Mesodermal cell (in vitro differentiated cells): ENCODE results near the gene KCP.

ENCODE experiments used
- H3K27ac ChIP-seq: 2 replicates; pipeline ENCODE4 v1.7.0; 2013; ENCODE audit warnings: mild to moderate bottlenecking, low read depth, low read length, moderate library complexity; ENCODE audit not compliant: severe bottlenecking
- H3K36me3 ChIP-seq: 2 replicates; pipeline ENCODE4 v1.7.1; 2013; ENCODE audit warnings: mild to moderate bottlenecking, low read length, moderate library complexity; ENCODE audit not compliant: control insufficient read depth, insufficient read depth
- H3K4me1 ChIP-seq: one replicate; pipeline ENCODE4 v1.7.1; 2013; ENCODE audit warnings: mild to moderate bottlenecking, low read length; ENCODE audit not compliant: insufficient read depth, control insufficient read depth, poor library complexity, severe bottlenecking
- H3K4me3 ChIP-seq: 2 replicates; pipeline ENCODE4 v1.7.0; 2013; ENCODE audit warnings: low read length, control low read depth, mild to moderate bottlenecking; ENCODE audit not compliant: insufficient read depth, poor library complexity, severe bottlenecking; ENCODE audit errors: extremely low read depth
- H3K9me3 ChIP-seq: 2 replicates; pipeline ENCODE4 v1.7.1; 2013; ENCODE audit warnings: mild to moderate bottlenecking, low read length, moderate library complexity; ENCODE audit not compliant: control insufficient read depth
- WGBS, 2 experiments: methylation state at CpG; one replicate each; pipeline ENCODE4 v1.1.5; 2013; ENCODE audit warnings: missing lambda C conversion rate in 2 of 2; ENCODE audit not compliant: insufficient coverage in 2 of 2; 5-methylcytosine and 5-hydroxymethylcytosine counted together

KCP gene

DNA sequence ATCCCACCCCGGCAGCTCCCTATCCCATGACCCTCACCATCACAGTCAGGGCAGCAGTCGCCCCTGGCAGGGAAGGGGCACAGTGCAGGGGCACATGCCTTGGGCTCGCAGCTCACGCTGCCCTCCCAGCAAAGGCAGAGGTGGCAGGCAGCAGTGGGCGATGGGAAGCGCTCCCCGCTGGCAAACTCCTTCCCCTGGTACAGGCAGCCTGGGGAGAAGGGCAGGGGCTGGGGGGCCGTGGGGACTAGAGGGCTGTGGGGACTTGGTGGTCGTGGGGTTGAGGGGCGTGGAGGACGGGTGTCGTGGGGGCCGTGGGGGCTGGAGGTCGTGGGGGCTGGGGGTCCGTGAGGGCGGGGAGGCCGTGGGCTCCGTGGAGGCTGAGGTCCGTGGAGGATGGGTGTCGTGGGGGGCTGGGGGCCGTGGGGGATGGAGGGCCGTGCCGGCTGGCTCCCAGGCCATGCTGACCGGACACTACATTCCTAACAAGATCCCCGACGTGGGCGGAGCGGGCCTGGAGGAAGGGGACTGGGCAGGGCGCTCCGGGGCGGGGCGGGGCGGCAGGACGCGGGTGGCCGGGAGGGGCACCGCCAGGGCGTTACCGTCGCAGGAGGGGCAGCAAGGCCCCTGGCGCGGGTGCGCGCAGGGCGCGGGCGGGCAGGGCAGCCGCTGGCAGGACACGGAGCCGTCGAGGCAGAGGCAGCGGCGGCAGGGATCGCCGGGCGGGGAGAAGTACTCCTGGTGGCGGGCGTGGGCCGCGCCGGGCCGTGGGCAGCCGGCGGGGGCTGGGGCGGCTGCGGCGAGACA, 20.0 kb downstream of the KCP start:
- Histone ChIP-seq H3K4me1 (no peaks in the 10 kb centered on the region), H3K27ac (no peak overlapping the region), H3K36me3 (peaks cover 3% of the 10 kb centered on the region), H3K4me3 (no peak overlapping the region), H3K9me3 (no peaks in the 10 kb centered on the region)
- 83 to 88% methylated on average over 38 to 60 of the region's 67 CpGs for WGBS, 2 experiments

DNA sequence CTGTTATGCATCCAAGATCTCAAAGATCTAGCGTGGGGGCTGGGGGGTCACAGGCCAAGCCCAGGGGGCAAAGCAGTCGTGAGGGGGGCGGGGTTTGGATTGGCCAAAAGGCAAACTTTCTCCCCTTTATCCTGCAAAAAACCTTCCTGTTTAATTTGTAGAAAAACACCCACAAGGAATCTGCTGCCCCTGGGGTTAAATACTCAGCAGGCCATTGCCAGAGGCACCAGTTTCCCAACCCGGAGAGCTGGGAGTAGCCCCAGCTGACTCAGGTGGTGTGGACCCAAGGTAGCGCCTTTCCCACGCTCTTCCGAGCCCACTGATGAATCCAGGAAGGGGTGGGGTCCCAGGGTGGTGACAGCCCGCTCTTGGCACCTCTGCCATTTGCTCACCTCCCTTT, 21.4 kb downstream of the KCP start:
- no peaks in the 10 kb centered on the region for H3K4me1 ChIP-seq
- peaks cover 3% of the 10 kb centered on the region for H3K36me3 ChIP-seq
- no peaks in the 10 kb centered on the region for H3K9me3 ChIP-seq
- no peak overlapping the region for H3K27ac ChIP-seq
- WGBS, 2 experiments: 75 to 91% methylated on average over 2 to 5 of the region's 8 CpGs
- no peak overlapping the region for H3K4me3 ChIP-seq

DNA sequence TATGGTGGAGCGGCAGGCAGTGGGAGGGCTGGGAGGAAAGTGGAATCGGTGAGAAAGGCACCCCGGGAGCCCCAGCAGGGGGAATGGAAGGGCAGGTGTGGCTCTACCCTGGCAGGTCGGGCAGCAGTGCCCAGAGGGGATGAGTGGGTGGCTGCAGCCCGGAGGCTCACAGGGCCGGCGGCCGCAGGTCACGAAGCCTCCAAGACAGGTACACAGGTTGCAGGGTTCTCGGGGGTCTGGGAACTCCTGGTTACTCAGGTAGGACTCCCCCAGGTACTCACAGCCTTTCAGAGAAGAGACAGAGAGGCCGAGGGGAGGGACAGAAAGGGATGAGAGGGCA, 21.8 kb downstream of the KCP start:
- Histone ChIP-seq H3K4me3 (no peak overlapping the region), H3K27ac (no peak overlapping the region), H3K36me3 (peaks cover 3% of the 10 kb centered on the region), H3K4me1 (no peaks in the 10 kb centered on the region), H3K9me3 (no peaks in the 10 kb centered on the region)
- WGBS, 2 experiments: 90 to 92% methylated on average over 10 to 11 of the region's 11 CpGs

DNA sequence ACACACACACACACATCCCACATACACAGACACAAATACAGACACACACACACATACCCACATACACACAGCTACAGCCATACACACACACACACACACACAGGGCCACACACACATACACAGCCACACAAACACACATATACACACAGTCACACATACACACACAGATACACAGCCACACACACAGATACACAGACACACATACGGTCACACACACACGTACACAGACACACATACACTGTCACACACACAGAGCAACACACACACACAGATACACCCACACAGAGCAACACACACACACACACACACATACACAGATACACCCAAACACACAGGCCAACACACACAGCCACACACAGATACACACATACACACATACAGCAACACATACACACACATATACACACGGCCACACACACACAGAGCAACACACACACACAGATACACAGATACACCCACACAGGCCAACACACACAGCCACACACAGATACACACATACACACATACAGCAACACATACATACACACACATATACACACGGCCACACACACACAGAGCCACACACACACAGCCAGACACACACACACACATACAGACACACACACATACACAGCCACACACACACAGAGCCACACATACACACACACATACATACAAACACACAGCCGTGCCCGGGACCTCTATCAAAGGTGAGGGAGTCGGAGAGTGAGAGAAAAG, 22.3 kb downstream of the KCP start:
- H3K27ac ChIP-seq: no peak overlapping the region
- WGBS, 2 experiments: 92 to 94% methylated on average over 4 to 5 of the region's 7 CpGs
- H3K4me1 ChIP-seq: no peaks in the 10 kb centered on the region
- H3K9me3 ChIP-seq: no peaks in the 10 kb centered on the region
- peaks cover 3% of the 10 kb centered on the region for H3K36me3 ChIP-seq
- no peak overlapping the region for H3K4me3 ChIP-seq

DNA sequence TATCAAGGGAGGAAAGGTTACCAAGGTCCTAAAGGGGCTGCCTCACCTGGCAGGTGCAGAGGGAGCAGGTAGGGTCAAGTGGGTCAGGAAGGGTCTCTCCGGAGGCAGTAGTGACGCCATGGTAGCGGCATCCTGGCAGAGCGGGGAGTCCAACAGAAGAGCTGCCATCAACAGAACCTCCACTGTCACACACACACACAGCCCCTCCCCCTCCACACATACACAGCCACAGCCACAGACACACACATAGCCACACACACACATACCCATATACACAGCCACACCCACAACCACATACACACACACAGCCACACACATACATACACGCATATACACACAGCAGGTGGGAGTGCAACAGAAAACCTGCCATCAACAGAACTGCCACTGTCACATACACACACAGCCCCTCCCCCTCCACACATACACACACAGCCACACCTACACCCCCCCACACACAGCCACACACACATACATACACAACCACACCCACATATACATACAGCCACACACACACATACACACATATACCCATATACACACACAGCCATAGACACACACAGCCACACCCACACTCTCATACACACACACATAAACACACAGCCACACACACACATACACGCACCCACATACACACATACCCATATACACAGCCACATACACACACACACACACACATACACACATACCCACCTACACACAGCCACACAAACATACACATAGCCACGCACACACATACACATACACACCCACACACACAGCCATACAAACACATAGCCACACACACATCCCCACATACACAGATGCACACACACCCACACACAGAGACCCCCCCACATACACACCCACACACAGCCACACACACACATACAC, 23.1 kb downstream of the KCP start:
- Histone ChIP-seq H3K36me3 (peaks cover 3% of the 10 kb centered on the region), H3K27ac (no peak overlapping the region), H3K9me3 (no peaks in the 10 kb centered on the region), H3K4me3 (no peak overlapping the region), H3K4me1 (no peaks in the 10 kb centered on the region)
- WGBS, 2 experiments: 79 to 95% methylated on average over 5 to 7 of the region's 7 CpGs

DNA sequence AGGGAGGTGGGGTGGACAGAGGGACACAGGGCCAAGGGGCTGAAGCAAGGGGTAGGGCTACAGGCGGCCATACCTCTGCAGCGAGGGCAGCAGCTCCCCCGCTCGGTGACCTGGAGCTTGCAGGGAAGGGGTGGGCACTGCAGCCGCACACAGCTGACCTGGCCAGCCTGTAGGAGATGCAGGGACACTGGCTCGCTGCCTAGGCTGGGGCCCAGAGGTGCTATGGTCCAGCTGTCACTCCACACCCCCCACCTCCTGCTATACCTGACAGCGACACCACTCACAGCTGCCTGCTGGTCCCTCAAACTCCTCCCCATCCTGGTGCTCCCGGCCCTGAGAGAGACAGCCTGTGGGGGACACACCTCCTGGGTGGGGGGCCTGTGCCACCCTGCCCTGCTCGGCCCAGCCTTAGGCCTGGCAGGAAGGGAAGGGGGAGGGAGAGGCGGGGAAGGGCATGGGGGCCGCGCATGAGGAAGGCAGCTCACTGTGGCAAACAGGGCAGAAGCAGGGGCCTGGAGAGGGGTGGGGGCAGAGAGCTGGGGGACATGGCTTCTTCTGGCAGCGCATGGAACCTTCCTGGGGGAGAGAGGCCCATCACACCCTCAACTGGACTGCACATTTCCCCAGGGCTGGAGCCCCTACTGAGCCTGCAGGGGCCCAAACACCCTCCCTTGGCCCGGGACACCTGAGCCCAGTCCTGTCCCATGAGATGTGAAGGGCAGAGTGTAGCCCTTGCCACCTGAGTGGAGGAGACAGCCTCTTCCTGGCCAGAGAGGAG, 23.9 kb downstream of the KCP start:
- 79 to 81% methylated on average over 7 of the region's 14 CpGs for WGBS, 2 experiments
- H3K36me3 ChIP-seq: peaks cover 2% of the 10 kb centered on the region
- no peak overlapping the region for H3K4me3 ChIP-seq
- H3K9me3 ChIP-seq: no peaks in the 10 kb centered on the region
- no peaks in the 10 kb centered on the region for H3K4me1 ChIP-seq
- no peak overlapping the region for H3K27ac ChIP-seq

DNA sequence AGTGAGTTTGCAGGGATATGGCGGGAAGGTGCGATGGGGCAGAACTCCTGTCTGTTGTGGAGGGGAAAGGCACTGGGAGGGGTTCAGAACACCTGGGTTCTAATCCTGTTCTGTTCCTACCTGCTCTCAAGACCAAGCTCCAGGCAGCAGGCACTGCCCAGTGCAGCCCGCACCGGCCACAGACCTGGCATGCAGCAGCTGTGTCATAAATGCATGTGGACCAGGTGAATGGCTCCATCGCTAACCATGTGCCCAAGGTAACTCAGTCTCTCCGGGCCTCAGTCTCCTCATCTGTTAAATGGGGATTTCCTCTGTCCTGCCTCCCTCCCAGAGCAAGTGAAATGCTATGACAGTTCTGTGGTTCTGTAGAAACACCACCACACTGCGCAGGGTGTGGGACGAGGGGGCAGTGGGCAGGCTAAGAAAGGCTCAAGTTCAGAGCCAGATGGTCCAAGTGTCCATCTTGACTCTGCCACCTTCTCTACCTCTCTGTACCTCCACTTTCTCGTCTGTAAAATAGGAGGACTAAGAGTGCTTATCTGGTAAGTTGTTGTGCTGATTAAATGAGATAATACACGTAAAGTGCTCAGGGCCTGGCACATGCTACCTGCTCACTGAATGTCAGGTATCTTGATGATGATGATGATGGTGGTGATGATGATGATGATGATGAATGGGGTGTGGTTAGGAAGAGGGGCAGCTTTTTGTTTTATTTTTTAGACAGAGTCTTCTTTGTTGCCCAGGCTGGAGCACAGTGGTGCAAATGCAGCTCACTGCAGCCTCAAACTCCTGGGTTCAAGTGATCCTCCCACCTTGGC, 24.9 kb downstream of the KCP start:
- no peaks in the 10 kb centered on the region for H3K4me1 ChIP-seq
- no peaks in the 10 kb centered on the region for H3K36me3 ChIP-seq
- no peaks in the 10 kb centered on the region for H3K9me3 ChIP-seq
- H3K4me3 ChIP-seq: no peak overlapping the region
- no peak overlapping the region for H3K27ac ChIP-seq
- WGBS, 2 experiments: 95 to 96% methylated on average over 5 to 8 of the region's 10 CpGs

DNA sequence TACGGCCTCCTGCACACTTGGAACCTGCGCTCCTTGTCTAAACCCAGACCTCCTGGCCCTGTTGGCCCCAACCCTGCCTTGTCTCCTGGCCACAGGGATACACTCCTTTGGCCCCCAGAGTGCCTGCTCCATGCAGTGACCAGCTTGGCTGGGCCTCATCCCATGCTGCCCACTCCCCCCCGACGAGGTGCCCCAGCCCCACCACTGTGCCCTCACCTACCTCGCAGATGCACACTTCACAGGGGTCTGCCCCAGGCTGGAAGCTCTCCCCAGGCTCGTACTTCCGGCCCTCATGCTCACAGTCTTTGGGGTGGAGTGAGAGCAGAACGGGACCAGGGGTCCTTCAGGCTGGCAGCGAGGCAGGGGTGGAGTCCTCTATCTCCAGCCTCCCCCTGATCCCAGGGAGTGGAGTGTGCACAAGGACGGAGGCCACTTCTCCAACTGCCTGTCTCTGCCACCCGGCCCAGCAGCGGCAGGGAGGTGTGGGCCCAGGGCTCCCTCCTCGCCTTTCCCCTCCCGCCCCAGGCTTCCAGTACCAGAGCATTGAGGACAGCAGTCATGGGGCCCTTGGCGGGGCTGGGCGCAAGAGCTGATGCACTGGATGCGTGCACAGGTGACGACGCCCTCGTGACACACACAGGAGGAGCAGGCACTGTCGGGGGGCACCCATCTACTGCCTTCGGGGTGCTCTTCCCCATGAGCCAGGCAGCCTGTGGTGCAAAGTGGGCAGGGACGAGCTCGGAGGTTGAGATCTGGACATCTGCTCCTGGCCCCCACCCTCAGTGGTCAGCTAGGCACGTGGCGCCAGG, 25.7 kb downstream of the KCP start:
- H3K4me1 ChIP-seq: no peaks in the 10 kb centered on the region
- no peak overlapping the region for H3K4me3 ChIP-seq
- H3K27ac ChIP-seq: no peak overlapping the region
- WGBS, 2 experiments: 93 to 96% methylated on average over 15 to 24 of the region's 26 CpGs
- no peaks in the 10 kb centered on the region for H3K36me3 ChIP-seq
- H3K9me3 ChIP-seq: no peaks in the 10 kb centered on the region

DNA sequence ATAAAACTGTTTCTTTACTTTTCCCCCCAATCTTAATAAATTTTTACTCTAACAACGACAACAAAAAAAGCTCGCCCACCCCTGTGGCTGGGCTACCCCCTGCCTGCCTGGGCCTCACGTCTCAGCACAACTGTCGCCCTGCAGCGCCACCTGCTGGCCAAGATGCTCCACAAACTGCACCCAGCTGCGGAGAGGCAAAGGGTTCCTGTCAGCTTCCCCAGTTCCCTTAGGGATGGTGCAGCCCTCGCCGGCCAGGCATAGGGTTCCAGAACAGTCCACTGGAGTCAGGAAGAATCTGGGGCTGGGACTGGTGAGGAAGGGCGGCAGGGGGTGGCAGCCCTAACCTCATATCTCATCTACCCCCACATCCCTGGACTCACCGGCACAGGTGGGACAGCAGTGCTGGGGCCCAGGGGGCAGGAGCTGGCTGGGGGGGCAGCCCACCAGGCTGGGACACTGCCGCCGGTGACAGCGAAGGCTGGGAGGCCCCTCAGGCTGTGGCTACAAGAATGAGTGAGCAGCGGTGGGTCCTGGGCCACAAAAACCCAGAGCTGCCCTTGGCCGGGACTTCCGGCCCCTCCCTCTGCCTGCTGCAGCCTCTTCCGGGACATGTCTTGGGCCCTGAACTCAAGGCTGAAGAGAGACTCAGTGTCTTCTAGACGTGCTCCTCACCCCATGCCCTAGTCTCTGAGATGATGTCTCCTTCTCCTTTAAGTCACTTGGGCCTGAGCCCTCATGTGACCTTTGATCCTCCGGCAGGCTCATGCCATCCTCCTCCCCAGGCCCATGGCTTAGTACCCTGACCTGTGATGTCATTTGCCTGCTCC, 26.7 kb downstream of the KCP start:
- Histone ChIP-seq H3K9me3 (no peaks in the 10 kb centered on the region), H3K4me3 (no peak overlapping the region), H3K4me1 (no peaks in the 10 kb centered on the region), H3K27ac (no peak overlapping the region), H3K36me3 (no peaks in the 10 kb centered on the region)
- 57 to 61% methylated on average over 15 to 16 of the region's 19 CpGs for WGBS, 2 experiments
